Sigmoid colon (tissue), 7 donors: ENCODE measurements around the gene TCF23. TPM values are rescaled to one million over a fixed set of nuclear protein-coding genes. Genes with fewer than 3 reads are reported as not detected.

Source experiments
- DNase-seq: peaks from one replicate; pipeline ENCODE4 v3.0.0-alpha.2; 2019
- H3K27ac ChIP-seq, 4 donors: fragments of 200-600 bp; sonication (generic); one replicate each; pipeline ENCODE4 v1.5.1; 2016 to 2019; ENCODE audit warnings: mild to moderate bottlenecking in 1 of 4
- H3K27me3 ChIP-seq, 3 donors: fragments of 200-600 bp; sonication (generic); one replicate each; pipeline ENCODE4 v1.5.1; 2019; ENCODE audit warnings: mild to moderate bottlenecking in 1 of 3
- H3K36me3 ChIP-seq, 4 donors: fragments of 200-600 bp; sonication (generic); one replicate each; pipeline ENCODE4 v1.5.1; 2016 to 2019
- H3K4me1 ChIP-seq, 4 donors: fragments of 200-600 bp; sonication (generic); one replicate each; pipeline ENCODE4 v1.5.1; 2017 to 2019
- H3K4me3 ChIP-seq, 4 donors: fragments of 200-600 bp; sonication (generic); one replicate each; pipeline ENCODE4 v1.5.1; 2017 to 2019; ENCODE audit warnings: mild to moderate bottlenecking in 2 of 4, moderate library complexity in 1 of 4
- H3K9me3 ChIP-seq, 4 donors: fragments of 200-600 bp in 3 of 4; sonication (generic) in 3 of 4; one replicate each; pipeline versions ENCODE4 v1.5.1 to v1.6.1; 2013 to 2019
- EP300 ChIP-seq, 4 donors: sonication (generic); formaldehyde crosslinking; IDR thresholded peaks; one replicate each; pipeline ENCODE4 v1.6.1; 2017; ENCODE audit warnings: antibody characterized with exemption in 4 of 4
- POLR2A ChIP-seq, 2 donors: fragments of 450-650 bp; IDR thresholded peaks; one replicate each; pipeline ENCODE4 v1.6.1; 2016; ENCODE audit warnings: antibody characterized with exemption in 2 of 2, mild to moderate bottlenecking in 2 of 2, moderate library complexity in 2 of 2
- POLR2AphosphoS5 ChIP-seq, 4 donors: sonication (generic); formaldehyde crosslinking; IDR thresholded peaks; one replicate each; pipeline ENCODE4 v1.6.1; 2017; ENCODE audit warnings: antibody characterized with exemption in 4 of 4
- WGBS, 2 donors: extraction: QIAGEN DNeasy Blood & Tissue Kit; methylation state at CpG; one replicate each; pipeline ENCODE4 v1.1.7; 2013; 5-methylcytosine and 5-hydroxymethylcytosine counted together
- intact Hi-C: fragments of 100-400 bp; cut with DNase I; formaldehyde crosslinking; loops from one replicate; pipeline ENCODE4 v1.15.1; 2023
- polyA plus RNA-seq, 3 donors: library from polyadenylated mRNA; stranded (reverse); fragments of 200-250 nt; gene quantifications; one replicate each; pipeline ENCODE4 v1.2.3, GENCODE V29; 2013
- total RNA-seq, 4 donors: library from RNA; depleted of rRNA; stranded (reverse); fragments of >200 nt; gene quantifications; one replicate each; pipeline ENCODE4 v1.1.0, GENCODE V29; 2016
- TF ChIP-seq, protein P1 (sequence below), 4 experiments: fragments of 450-650 bp in 3 of 4; fragments of 200-600 bp in 1 of 4; IDR thresholded peaks; one replicate each; pipeline ENCODE4 v1.5.1; 2016 to 2019; ENCODE audit warnings: antibody characterized with exemption in 4 of 4, mild to moderate bottlenecking in 3 of 4, moderate library complexity in 2 of 4
- donor health status: healthy with polysubstance abuse.
- donor health status: Bipolar disorder and iron deficiency.
- donor health status: healthy.

Gene TCF23
- total RNA-seq, result not detected
- under 1 TPM in 1 of 3 donors, not detected in 2; 0.03 TPM for polyA plus RNA-seq

- 79 to 86% methylated on average over 12 of the region's 12 CpGs for whole genome bisulfite sequencing, 2 donors
- Histone ChIP-seq H3K27ac (no peak within 1 kb of the TSS), H3K36me3 (no peaks in the 10 kb centered on the region), H3K9me3 (no peaks in the 10 kb centered on the region), H3K27me3 (peaks cover 0 to 6% (median 0%) of the 10 kb centered on the region in 3 donors), H3K4me3 (no peak within 1 kb of the TSS), H3K4me1 (no peaks in the 10 kb centered on the region)
- intact Hi-C loops, result no loop called here
- peak; percentile 28 for DNase-seq
- no peak for TF ChIP-seq EP300 (IDR thresholded peaks at IDR 0.05)
- no peak for TF ChIP-seq POLR2AphosphoS5 (IDR thresholded peaks at IDR 0.05)
- no peak for TF ChIP-seq POLR2A (IDR thresholded peaks at IDR 0.05)
- TF ChIP-seq, protein P1, sequence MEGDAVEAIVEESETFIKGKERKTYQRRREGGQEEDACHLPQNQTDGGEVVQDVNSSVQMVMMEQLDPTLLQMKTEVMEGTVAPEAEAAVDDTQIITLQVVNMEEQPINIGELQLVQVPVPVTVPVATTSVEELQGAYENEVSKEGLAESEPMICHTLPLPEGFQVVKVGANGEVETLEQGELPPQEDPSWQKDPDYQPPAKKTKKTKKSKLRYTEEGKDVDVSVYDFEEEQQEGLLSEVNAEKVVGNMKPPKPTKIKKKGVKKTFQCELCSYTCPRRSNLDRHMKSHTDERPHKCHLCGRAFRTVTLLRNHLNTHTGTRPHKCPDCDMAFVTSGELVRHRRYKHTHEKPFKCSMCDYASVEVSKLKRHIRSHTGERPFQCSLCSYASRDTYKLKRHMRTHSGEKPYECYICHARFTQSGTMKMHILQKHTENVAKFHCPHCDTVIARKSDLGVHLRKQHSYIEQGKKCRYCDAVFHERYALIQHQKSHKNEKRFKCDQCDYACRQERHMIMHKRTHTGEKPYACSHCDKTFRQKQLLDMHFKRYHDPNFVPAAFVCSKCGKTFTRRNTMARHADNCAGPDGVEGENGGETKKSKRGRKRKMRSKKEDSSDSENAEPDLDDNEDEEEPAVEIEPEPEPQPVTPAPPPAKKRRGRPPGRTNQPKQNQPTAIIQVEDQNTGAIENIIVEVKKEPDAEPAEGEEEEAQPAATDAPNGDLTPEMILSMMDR (IDR thresholded peaks at IDR 0.05), result no peak
Observed at GRCh38 chr2:27148801-27149439, at the start of gene TCF23. TCF23 (plus strand) TSS chr2:27149004; CDS start chr2:27149134, 130 bp downstream.

- H3K4me3 ChIP-seq, result no peak overlapping the region
- 94% methylated on average over 19 of the region's 19 CpGs for WGBS, 2 donors
- no peaks in the 10 kb centered on the region for H3K36me3 ChIP-seq
- H3K4me1 ChIP-seq, result peaks cover 0 to 12% (median 6%) of the 10 kb centered on the region in 4 donors
- intact Hi-C loops, result loop anchor here (2.0 kb wide), 1 partner anchor 91 kb away; no protein-coding TSS in a partner anchor
- H3K27ac ChIP-seq, result no peak overlapping the region
- TF ChIP-seq, protein P1 (IDR thresholded peaks at IDR 0.05), result no peak
- TF ChIP-seq POLR2AphosphoS5 (IDR thresholded peaks at IDR 0.05), result no peak
- TF ChIP-seq POLR2A (IDR thresholded peaks at IDR 0.05), result no peak
- no peak for TF ChIP-seq EP300 (IDR thresholded peaks at IDR 0.05)
- no peak for DNase-seq
- no peaks in the 10 kb centered on the region for H3K9me3 ChIP-seq
- peaks cover 0 to 11% (median 0%) of the 10 kb centered on the region in 3 donors for H3K27me3 ChIP-seq
Observed at GRCh38 chr2:27099334-27099955, 49.4 kb upstream of the TCF23 start.

- no peak overlapping the region for H3K27ac ChIP-seq
- H3K36me3 ChIP-seq, result no peaks in the 10 kb centered on the region
- intact Hi-C loops, result no loop called here
- no peaks in the 10 kb centered on the region for H3K9me3 ChIP-seq
- no peak for DNase-seq
- H3K27me3 ChIP-seq, result peaks cover 0 to 17% (median 0%) of the 10 kb centered on the region in 3 donors
- H3K4me1 ChIP-seq, result peaks cover 0 to 12% (median 6%) of the 10 kb centered on the region in 4 donors
- TF ChIP-seq EP300 (IDR thresholded peaks at IDR 0.05) (no peak), POLR2AphosphoS5 (IDR thresholded peaks at IDR 0.05) (no peak), POLR2A (IDR thresholded peaks at IDR 0.05) (no peak)
- TF ChIP-seq, protein P1 (IDR thresholded peaks at IDR 0.05), result no peak
- no peak overlapping the region for H3K4me3 ChIP-seq
- 90 to 92% methylated on average over 10 of the region's 10 CpGs for WGBS, 2 donors
Observed at GRCh38 chr2:27100036-27100435, 48.8 kb upstream of the TCF23 start.

- Histone ChIP-seq H3K4me1 (no peaks in the 10 kb centered on the region), H3K27ac (no peak overlapping the region), H3K27me3 (peaks cover 0 to 27% (median 0%) of the 10 kb centered on the region in 3 donors), H3K9me3 (no peaks in the 10 kb centered on the region), H3K36me3 (no peaks in the 10 kb centered on the region), H3K4me3 (no peak overlapping the region)
- WGBS, 2 donors, result 84 to 92% methylated on average over 5 of the region's 5 CpGs
- intact Hi-C loops, result no loop called here
- no peak for DNase-seq
- TF ChIP-seq, protein P1 (IDR thresholded peaks at IDR 0.05), result no peak
- TF ChIP-seq EP300 (IDR thresholded peaks at IDR 0.05) (no peak), POLR2AphosphoS5 (IDR thresholded peaks at IDR 0.05) (no peak), POLR2A (IDR thresholded peaks at IDR 0.05) (no peak)
Observed at GRCh38 chr2:27102329-27102728, 46.5 kb upstream of the TCF23 start.
